HL-60 (cell line): ENCODE data around the gene TBL1X.

ENCODE experiments used
- GABPA ChIP-seq: IDR thresholded peaks from 2 replicates; pipeline ENCODE4 v1.6.1; 2012; ENCODE audit warnings: low read depth
- TF ChIP-seq, protein P1 (sequence below): IDR thresholded peaks from one replicate; pipeline ENCODE4 v1.5.1; 2011; ENCODE audit warnings: low read length, control low read depth, inconsistent platforms; ENCODE audit not compliant: insufficient read depth

DNA sequence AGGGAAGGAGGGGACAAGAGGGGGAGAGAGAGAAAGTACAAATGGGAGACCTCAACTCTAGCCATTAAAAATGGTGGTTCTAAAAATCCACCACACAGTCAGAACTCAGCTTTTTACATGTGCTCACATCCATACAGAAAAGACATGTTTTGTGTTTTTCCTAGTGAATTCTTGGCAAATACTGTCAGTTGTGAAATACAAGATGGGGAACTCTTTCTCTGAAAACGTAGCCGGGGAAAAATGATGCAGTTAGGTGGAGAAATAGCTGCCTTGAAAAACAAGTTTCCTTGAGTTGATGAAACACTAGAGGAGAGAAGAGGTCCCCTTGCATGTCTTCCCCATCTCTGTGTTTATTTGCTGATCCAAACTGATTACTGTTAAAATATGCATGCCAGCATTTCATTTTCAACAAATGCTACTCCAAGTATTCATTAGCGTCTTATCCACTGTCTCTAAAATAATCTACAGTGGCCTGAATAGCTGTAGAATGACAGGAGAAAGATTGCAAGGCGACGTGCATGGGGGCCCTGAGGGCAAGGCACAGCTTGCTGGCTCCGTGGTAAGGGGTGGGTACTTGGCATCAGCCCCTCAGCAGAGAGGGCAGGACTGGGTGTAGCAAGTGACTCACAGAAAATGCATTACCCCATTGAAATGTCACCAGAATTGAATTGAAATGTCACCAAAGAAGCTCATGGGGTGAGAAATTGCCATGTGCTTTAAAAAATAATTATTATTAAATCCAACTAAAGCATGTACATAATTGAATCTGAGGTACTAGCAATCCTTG is 48.1 kb upstream of the TBL1X start:
- TF ChIP-seq, protein P1, sequence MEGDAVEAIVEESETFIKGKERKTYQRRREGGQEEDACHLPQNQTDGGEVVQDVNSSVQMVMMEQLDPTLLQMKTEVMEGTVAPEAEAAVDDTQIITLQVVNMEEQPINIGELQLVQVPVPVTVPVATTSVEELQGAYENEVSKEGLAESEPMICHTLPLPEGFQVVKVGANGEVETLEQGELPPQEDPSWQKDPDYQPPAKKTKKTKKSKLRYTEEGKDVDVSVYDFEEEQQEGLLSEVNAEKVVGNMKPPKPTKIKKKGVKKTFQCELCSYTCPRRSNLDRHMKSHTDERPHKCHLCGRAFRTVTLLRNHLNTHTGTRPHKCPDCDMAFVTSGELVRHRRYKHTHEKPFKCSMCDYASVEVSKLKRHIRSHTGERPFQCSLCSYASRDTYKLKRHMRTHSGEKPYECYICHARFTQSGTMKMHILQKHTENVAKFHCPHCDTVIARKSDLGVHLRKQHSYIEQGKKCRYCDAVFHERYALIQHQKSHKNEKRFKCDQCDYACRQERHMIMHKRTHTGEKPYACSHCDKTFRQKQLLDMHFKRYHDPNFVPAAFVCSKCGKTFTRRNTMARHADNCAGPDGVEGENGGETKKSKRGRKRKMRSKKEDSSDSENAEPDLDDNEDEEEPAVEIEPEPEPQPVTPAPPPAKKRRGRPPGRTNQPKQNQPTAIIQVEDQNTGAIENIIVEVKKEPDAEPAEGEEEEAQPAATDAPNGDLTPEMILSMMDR = no peak
- no peak for TF ChIP-seq GABPA
